ENCODE results near the gene FA2H.
"Not testable (repeated sequence)": the region's sequence is repeated elsewhere in the genome, so short reads cannot be mapped to it uniquely, and the experiment has no call there.

- TF ChIP-seq CTCF (conservative IDR thresholded peaks at IDR 0.05 in 1 of 2, IDR thresholded peaks at IDR 0.05 in 1 of 2; ENCODE audit: extremely low read depth in 1 of 2, insufficient read depth in 1 of 2, low read depth in 1 of 2, low read length in 2 of 2); EZH2 (IDR thresholded peaks at IDR 0.05; ENCODE audit: borderline replicate concordance, low read length): not testable (repeated sequence)
These were observed 10.4 kb downstream of the FA2H start for GRCh38 chr16:74764184-74764583.

All from mammary epithelial cell (primary cell).